ENCODE data around the gene HHIP.

GRCh38 chr4:144720491-144720890, 74.5 kb downstream of the HHIP start:
- TF ChIP-seq CTCF (IDR thresholded peaks at IDR 0.05 in 2 of 3, conservative IDR thresholded peaks at IDR 0.05 in 1 of 3; ENCODE audit: borderline replicate concordance in 1 of 3, insufficient read depth in 1 of 3, low read depth in 2 of 3, low read length in 2 of 3) = no peak
- TF ChIP-seq ATF3 (IDR thresholded peaks at IDR 0.05) = no peak
- no peak for TF ChIP-seq EZH2phosphoT487 (IDR thresholded peaks at IDR 0.05; ENCODE audit: borderline replicate concordance)
- TF ChIP-seq MAX (IDR thresholded peaks at IDR 0.05) = no peak
- no peak for TF ChIP-seq SP1 (IDR thresholded peaks at IDR 0.05; ENCODE audit: low read depth)
- no peak for TF ChIP-seq SIN3A (IDR thresholded peaks at IDR 0.05; ENCODE audit: low read depth)
- no peak for TF ChIP-seq EZH2 (IDR thresholded peaks at IDR 0.05)
- no peak for TF ChIP-seq TCF7L2 (IDR thresholded peaks at IDR 0.05; ENCODE audit: borderline replicate concordance, extremely low read depth, insufficient read depth, insufficient read length)
- TF ChIP-seq POLR2A (IDR thresholded peaks at IDR 0.05; ENCODE audit: borderline replicate concordance, extremely low read depth, insufficient read depth, insufficient read length) = no peak
